Erythroblast (primary cell): ENCODE measurements around the gene OTOG.

ENCODE experiments used
- DNase-seq, 2 experiments: peaks; one replicate each; lab custom pipeline; 2025; lab: John Stamatoyannopoulos, UW
- GATA1 ChIP-seq: IDR thresholded peaks from 2 replicates; pipeline ENCODE4 v1.6.1; 2011; ENCODE audit warnings: low read depth, mild to moderate bottlenecking, control low read depth, low read length, moderate library complexity
- POLR2A ChIP-seq: IDR thresholded peaks from 2 replicates; pipeline ENCODE4 v1.6.1; 2011; ENCODE audit warnings: mild to moderate bottlenecking, low read length

Gene OTOG

GRCh38 chr11:17581036-17581731 is 34.1 kb downstream of the OTOG start:
- TF ChIP-seq POLR2A (no peak), GATA1 (no peak)
- DNase-seq = no peak

GRCh38 chr11:17581732-17582053 is 34.6 kb downstream of the OTOG start:
- DNase-seq = no peak
- TF ChIP-seq POLR2A = no peak
- no peak for TF ChIP-seq GATA1

DNA sequence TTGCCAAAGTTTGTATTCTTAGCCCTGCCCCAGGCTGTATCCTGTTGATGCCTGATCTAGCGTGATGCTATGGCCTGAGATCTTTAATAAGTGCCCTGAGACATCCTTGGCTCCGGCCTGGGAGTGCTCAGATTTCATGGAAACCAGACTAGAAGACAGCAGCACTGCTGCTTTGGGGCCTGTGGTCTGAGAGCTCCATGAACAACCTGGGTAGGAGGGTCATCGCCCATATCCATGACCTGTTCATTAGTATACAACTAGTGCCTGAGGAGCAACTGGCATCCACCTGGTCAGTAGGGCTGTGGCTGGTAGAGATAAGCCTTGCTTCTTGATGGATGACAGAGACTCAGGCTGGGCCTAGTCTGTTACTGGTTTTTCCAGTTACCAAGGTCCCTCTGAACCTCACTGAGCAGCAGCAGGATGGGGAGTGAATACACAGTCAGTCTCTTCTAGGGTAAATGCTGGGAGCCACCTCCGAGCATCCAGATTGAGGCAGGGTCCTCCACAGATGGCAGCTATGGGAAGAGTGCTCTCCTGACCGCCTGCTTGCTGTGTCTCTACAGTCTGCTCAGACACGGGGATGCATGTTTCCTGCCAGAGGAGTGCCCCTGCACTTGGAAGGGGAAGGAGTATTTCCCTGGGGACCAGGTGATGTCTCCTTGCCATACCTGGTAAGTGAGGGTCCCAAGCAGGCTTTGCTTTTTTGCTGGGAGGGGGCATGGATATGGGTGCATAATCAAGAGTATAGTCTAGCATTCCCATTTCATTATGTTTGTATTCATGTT is 39.0 kb downstream of the OTOG start:
- TF ChIP-seq GATA1 (no peak), POLR2A (no peak)
- no peak for DNase-seq

DNA sequence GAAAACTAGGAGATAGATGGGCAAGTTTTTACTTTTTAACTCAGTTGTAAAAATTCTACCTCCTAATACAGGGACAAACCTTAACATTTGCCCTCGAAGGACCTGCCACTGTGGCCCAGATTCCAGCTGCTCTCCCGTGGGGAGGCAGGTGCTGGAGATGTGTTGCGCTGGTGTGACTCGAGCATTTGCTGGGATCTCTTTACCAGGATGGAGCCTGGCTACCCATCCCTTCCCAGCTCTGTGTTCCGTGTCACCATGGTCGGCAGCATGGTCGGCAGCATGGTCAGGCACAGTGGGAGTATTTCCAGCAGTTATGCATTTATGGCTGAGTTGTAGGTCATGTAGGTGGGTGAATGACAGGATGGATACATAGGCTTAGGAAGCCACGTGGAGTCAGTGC is 41.1 kb downstream of the OTOG start:
- TF ChIP-seq GATA1 = no peak
- TF ChIP-seq POLR2A = no peak

GRCh38 chr11:17588721-17589120 is 41.7 kb downstream of the OTOG start:
- TF ChIP-seq GATA1 = no peak
- no peak for TF ChIP-seq POLR2A
- no peak for DNase-seq

More for the DNA sequence above, 41.1 kb downstream of the OTOG start:
- no peak for DNase-seq

DNA sequence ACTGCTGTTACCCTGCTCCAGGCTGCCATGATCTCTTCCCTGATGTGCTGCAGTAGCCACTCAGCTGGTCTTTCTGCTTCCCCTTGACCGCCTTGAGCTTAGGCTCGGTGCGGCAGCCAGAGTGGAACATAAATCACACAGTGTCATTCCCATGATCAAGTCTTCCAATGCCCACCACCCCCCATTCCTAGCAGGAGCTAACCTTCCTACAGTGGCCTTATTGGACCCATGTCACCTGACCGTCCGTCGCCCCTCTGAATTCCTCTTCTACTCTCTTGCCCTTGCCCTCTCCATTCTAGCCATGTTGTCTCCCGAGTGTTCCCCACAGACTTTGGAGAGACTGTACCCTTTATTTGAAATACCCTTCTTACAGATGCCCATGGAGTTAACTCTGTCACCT is 43.4 kb downstream of the OTOG start:
- no peak for DNase-seq
- TF ChIP-seq GATA1 (no peak), POLR2A (no peak)

GRCh38 chr11:17591293-17591692 is 44.2 kb downstream of the OTOG start:
- DNase-seq = no peak
- TF ChIP-seq POLR2A (no peak), GATA1 (no peak)

GRCh38 chr11:17593466-17594245 is 46.6 kb downstream of the OTOG start:
- DNase-seq = no peak
- TF ChIP-seq POLR2A (no peak), GATA1 (no peak)

- DNase-seq = no peak
- TF ChIP-seq POLR2A (no peak), GATA1 (no peak)
Measured at GRCh38 chr11:17594686-17595192, 47.7 kb downstream of the OTOG start.

- no peak for DNase-seq
- no peak for TF ChIP-seq GATA1
- TF ChIP-seq POLR2A = no peak
Measured at GRCh38 chr11:17595526-17596309, 48.7 kb downstream of the OTOG start.

- TF ChIP-seq GATA1 = no peak
- no peak for TF ChIP-seq POLR2A
- no peak for DNase-seq
Measured at GRCh38 chr11:17596310-17596669, 49.2 kb downstream of the OTOG start.

- TF ChIP-seq POLR2A (no peak), GATA1 (no peak)
- no peak for DNase-seq
Measured at GRCh38 chr11:17596711-17597110, 49.7 kb downstream of the OTOG start.

DNA sequence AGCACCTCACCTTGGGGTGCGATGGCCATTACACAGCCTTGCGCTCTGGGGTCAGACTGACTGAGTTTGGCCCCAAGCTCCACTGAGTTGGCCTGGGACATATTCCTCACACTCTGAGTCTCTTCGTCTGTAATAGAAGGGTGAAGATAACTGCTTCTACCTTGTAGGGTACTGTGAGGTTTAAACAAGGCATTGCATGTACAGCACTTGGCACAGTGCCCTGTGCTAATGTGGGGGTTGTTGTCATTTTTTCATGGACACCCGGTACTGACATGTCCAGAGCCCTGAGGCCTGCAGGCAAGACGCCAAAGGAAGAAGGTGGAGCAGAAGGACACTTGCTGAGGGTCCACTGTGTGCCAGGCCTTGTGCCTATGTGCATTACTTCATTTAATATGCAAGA is 50.7 kb downstream of the OTOG start:
- no peak for DNase-seq
- no peak for TF ChIP-seq GATA1
- no peak for TF ChIP-seq POLR2A
